GM10847 (cell line): ENCODE measurements around the gene CEP43.

ENCODE experiments used
- POLR2A ChIP-seq: IDR thresholded peaks from 2 replicates; pipeline ENCODE4 v1.6.1; 2011; ENCODE audit not compliant: insufficient read length; ENCODE audit errors: extremely low read depth

The CEP43 gene

GRCh38 chr6:167037762-167038161, 38.6 kb downstream of the CEP43 start:
- TF ChIP-seq POLR2A, result no peak

- no peak for TF ChIP-seq POLR2A
Measured at GRCh38 chr6:167044696-167045095, 45.5 kb downstream of the CEP43 start.

GRCh38 chr6:167045828-167046580, 46.8 kb downstream of the CEP43 start:
- TF ChIP-seq POLR2A, result no peak

- TF ChIP-seq POLR2A, result no peak
Measured at GRCh38 chr6:167046861-167047495, 47.8 kb downstream of the CEP43 start.

- no peak for TF ChIP-seq POLR2A
Measured at GRCh38 chr6:167047554-167047953, 48.4 kb downstream of the CEP43 start.
